Neutrophil (primary cell): ENCODE results near the gene KRTAP9-3.
"Not testable (repeated sequence)": the region's sequence is repeated elsewhere in the genome, so short reads cannot be mapped to it uniquely, and the experiment has no call there.

ENCODE experiments used
- H3K27ac ChIP-seq: fragments of 200-600 bp; sonication (generic); 2 replicates; pipeline ENCODE4 v1.5.1; 2016; ENCODE audit warnings: mild to moderate bottlenecking, moderate library complexity
- H3K27me3 ChIP-seq: fragments of 200-600 bp; sonication (generic); 2 replicates; pipeline ENCODE4 v1.6.0; 2016; ENCODE audit warnings: mild to moderate bottlenecking
- H3K36me3 ChIP-seq: fragments of 200-600 bp; sonication (generic); 2 replicates; pipeline ENCODE4 v1.5.1; 2017
- H3K4me1 ChIP-seq, 2 experiments: fragments of 200-600 bp in 1 of 2; sonication (generic) in 1 of 2; 1 replicate in 1 of 2; 2 replicates in 1 of 2; pipeline versions ENCODE4 v1.5.1 to v1.6.1; 2013 to 2016; ENCODE audit warnings: low read depth in 1 of 2, low read length in 1 of 2, mild to moderate bottlenecking in 1 of 2, moderate library complexity in 1 of 2; ENCODE audit not compliant: control insufficient read depth in 1 of 2, insufficient read depth in 1 of 2
- H3K4me3 ChIP-seq, 2 experiments: fragments of 200-600 bp in 1 of 2; sonication (generic) in 1 of 2; 1 replicate in 1 of 2; 2 replicates in 1 of 2; pipeline ENCODE4 v1.5.1; 2013 to 2016; ENCODE audit warnings: low read depth in 1 of 2, low read length in 1 of 2, mild to moderate bottlenecking in 1 of 2, moderate library complexity in 1 of 2
- H3K9me3 ChIP-seq: fragments of 200-600 bp; sonication (generic); 2 replicates; pipeline ENCODE4 v1.5.1; 2016
- CTCF ChIP-seq: fragments of 200-600 bp; sonication (generic); IDR thresholded peaks from 2 replicates; pipeline ENCODE4 v1.5.1; 2016; ENCODE audit warnings: antibody characterized with exemption

The KRTAP9-3 gene

DNA sequence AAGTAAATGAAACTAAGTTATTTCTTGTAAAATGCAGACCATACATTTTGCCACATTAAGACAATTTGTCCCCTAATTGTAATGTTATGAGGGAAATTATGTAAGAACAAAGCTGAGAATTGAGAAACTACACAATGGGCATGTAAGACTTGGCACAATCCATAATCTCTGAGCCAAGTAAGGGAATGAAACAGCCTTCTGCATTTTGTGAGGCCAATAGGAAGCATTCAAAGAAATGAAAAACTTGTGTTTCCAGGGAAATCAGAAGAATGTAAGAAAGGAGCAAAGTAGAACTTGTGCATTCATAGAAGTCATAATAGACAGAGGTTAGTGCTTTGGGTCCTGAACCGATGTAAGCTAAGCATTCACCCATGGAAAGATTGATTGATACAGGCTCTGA is 19.0 kb downstream of the KRTAP9-3 start:
- no peak for TF ChIP-seq CTCF
- Histone ChIP-seq H3K4me3 (no peak overlapping the region), H3K27me3 (peaks cover 47% of the 10 kb centered on the region), H3K27ac (no peak overlapping the region), H3K4me1 (no peaks in the 10 kb centered on the region), H3K9me3 (no peaks in the 10 kb centered on the region), H3K36me3 (no peaks in the 10 kb centered on the region)

DNA sequence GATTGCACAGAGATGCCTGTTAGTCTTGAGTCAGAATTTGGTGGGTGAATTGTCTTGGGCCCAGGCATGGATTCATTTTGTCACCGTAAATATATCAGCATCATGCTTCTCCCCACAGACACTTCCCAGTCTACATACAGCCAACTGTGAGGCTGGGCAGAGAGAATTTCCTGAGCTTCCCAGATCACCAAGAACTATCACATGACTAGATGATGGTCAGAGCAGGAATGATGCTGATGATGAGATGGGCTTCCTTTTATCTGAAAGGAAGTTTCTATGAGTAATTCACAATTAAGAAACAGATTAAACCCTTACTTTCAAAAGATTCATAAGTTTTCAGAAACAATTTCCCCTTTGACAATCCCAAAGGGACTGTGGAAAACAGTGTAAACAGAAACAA is 22.6 kb downstream of the KRTAP9-3 start:
- Histone ChIP-seq H3K27ac (no peak overlapping the region), H3K4me3 (no peak overlapping the region), H3K27me3 (peaks cover 50% of the 10 kb centered on the region), H3K9me3 (no peaks in the 10 kb centered on the region), H3K4me1 (no peaks in the 10 kb centered on the region), H3K36me3 (no peaks in the 10 kb centered on the region)
- no peak for TF ChIP-seq CTCF

DNA sequence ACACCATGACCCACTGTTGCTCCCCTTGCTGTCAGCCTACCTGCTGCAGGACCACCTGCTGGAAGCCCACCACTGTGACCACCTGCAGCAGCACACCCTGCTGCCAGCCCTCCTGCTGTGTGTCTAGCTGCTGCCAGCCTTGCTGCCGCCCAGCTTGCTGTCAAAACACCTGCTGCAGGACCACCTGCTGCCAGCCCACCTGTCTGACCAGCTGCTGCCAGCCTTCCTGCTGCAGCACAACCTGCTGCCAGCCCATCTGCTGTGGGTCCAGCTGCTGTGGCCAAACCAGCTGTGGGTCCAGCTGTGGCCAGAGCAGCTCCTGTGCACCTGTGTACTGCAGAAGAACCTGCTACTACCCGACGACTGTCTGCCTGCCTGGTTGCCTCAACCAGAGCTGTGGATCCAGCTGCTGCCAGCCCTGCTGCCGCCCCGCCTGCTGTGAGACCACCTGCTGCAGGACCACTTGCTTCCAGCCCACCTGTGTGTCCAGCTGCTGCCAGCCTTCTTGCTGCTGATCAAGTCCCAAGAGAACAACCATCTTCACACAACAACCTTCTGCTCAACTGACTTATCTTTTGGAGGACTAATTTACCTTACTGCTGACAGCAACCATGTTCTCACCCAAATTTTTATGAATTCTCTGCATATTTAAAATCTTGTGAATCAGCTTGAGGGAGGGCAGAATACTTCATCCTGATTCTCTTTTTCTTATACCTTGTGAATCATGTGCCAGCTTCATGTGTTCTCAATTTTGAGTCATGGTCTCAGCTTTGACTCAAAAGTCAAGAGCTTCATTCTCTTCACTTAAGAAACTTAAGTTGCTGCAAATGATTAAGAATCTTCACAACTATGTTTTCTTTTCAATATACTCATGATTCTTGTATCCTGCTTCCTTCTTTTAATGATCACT is 23.4 kb downstream of the KRTAP9-3 start, which contains the start of gene KRTAP9-9:
Gene KRTAP9-9, plus strand, starts transcription at position 4 of the 910 bp plus-strand sequence.
- not testable (repeated sequence) for H3K4me3 ChIP-seq, H3K4me1 ChIP-seq, H3K36me3 ChIP-seq, H3K9me3 ChIP-seq, H3K27ac ChIP-seq
- peaks cover 47% of the 10 kb centered on the region for H3K27me3 ChIP-seq

DNA sequence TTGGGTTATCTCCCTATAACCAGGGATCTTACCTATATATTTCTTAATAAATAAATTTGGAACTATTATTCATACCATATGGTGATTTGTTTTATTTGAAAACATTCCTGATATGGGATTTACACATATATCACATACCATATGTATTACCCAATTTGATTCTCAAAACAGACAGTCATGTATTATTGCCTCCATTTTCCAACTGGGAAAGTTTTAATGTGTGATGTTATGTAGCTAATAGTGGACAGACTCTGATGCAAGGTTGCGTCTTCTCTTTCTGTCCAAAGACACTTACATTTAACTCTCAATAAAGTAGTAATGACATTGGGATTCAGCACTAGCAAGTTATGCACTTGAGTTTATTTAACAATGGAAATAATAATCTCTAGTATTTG is 24.0 kb downstream of the KRTAP9-3 start:
- H3K27me3 ChIP-seq: peaks cover 40% of the 10 kb centered on the region
- H3K4me3 ChIP-seq: no peak overlapping the region
- no peaks in the 10 kb centered on the region for H3K4me1 ChIP-seq
- TF ChIP-seq CTCF: no peak
- no peaks in the 10 kb centered on the region for H3K9me3 ChIP-seq
- no peak overlapping the region for H3K27ac ChIP-seq
- no peaks in the 10 kb centered on the region for H3K36me3 ChIP-seq

DNA sequence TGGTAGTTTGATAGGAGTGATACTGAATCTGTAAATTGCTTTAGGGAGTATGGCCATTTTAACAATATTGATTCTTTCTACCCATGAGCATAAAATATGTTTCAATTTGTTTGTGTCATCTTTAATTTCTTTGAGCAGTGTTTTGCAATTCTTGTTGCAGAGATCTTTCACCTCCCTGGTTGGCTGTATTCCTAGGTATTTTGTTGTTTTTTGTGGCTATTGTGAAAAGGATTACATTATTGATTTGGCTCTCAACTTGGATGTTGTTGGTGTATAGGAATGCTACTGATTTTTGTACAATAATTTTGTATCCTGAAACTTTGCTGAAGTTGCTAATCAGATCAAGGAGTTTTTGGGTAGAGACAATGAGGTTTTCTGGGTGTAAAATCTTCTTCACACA is 26.2 kb downstream of the KRTAP9-3 start:
- Histone ChIP-seq H3K4me1 (no peaks in the 10 kb centered on the region), H3K4me3 (no peak overlapping the region), H3K9me3 (no peaks in the 10 kb centered on the region), H3K36me3 (no peaks in the 10 kb centered on the region), H3K27ac (no peak overlapping the region), H3K27me3 (peaks cover 41% of the 10 kb centered on the region)
- no peak for TF ChIP-seq CTCF

GRCh38 chr17:41263212-41263611 is 31.0 kb downstream of the KRTAP9-3 start:
- no peak for TF ChIP-seq CTCF
- Histone ChIP-seq H3K4me3 (no peak overlapping the region), H3K9me3 (no peaks in the 10 kb centered on the region), H3K27ac (no peak overlapping the region), H3K27me3 (peaks cover 24% of the 10 kb centered on the region), H3K36me3 (no peaks in the 10 kb centered on the region), H3K4me1 (no peaks in the 10 kb centered on the region)
